Measurements from ENCODE around the gene MIEF1.

DNA sequence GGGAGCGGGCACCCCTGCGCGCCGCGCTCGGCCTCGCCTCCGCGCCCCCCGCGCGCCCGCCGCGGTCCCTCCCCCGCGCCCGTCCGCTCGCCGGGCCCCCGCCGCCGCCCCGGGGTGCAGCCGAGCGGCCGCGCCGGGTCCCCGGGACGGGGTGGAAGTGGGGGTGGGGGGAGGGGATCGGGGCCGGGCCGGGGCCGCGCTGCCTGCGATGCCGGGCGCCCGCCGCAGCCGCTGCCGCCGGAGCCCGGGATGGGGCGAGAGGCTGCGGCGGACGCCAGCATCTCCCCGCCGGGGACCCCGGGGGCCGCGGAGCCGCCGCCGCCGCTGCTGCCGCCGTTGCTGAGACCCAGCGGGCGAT is 44.9 kb upstream of the MIEF1 start:
- TF ChIP-seq ZNF384 (IDR thresholded peaks at IDR 0.05) = no peak
- no peak for TF ChIP-seq SUZ12 (IDR thresholded peaks at IDR 0.05)
